SK-N-MC (cell line): ENCODE data around the gene DAO.

Experiments used
- DNase-seq: peaks from one replicate; pipeline ENCODE4 v3.0.0-alpha.2; 2011; ENCODE audit warnings: low read depth, low spot score
- H3K27ac ChIP-seq: fragments of 200-600 bp; sonication (generic); 2 replicates; pipeline ENCODE4 v1.5.1; 2016; ENCODE audit warnings: mixed run types
- H3K36me3 ChIP-seq: fragments of 200-600 bp; sonication (generic); 2 replicates; pipeline ENCODE4 v1.6.1; 2017; ENCODE audit warnings: antibody characterized with exemption, low read length, mixed read lengths; ENCODE audit not compliant: insufficient read depth
- H3K4me3 ChIP-seq: fragments of 200-600 bp; sonication (generic); 2 replicates; pipeline ENCODE4 v1.5.1; 2016
- H3K9ac ChIP-seq: fragments of 200-600 bp; sonication (generic); 2 replicates; pipeline ENCODE4 v1.8.0; 2017; ENCODE audit warnings: mixed run types, mixed read lengths; ENCODE audit not compliant: insufficient read length
- H3K9me3 ChIP-seq: fragments of 200-600 bp; sonication (generic); 2 replicates; pipeline ENCODE4 v1.6.1; 2017; ENCODE audit warnings: low read depth, mild to moderate bottlenecking, antibody characterized with exemption, low read length, moderate library complexity, mixed read lengths
- EZH2 ChIP-seq: fragments of 200-600 bp; sonication (generic); IDR thresholded peaks from one replicate; pipeline ENCODE4 v1.6.1; 2017; ENCODE audit warnings: antibody characterized with exemption
- FOXP2 ChIP-seq: optimal IDR thresholded peaks from 2 replicates; pipeline ENCODE3; 2011; ENCODE audit warnings: mild to moderate bottlenecking, moderate library complexity; ENCODE audit not compliant: insufficient read depth; ENCODE audit errors: extremely low read length, control extremely low read depth
- POLR2AphosphoS5 ChIP-seq: IDR thresholded peaks from 2 replicates; pipeline ENCODE4 v1.6.1; 2012; ENCODE audit warnings: mild to moderate bottlenecking, low read depth, low read length, borderline replicate concordance

DAO gene

DNA sequence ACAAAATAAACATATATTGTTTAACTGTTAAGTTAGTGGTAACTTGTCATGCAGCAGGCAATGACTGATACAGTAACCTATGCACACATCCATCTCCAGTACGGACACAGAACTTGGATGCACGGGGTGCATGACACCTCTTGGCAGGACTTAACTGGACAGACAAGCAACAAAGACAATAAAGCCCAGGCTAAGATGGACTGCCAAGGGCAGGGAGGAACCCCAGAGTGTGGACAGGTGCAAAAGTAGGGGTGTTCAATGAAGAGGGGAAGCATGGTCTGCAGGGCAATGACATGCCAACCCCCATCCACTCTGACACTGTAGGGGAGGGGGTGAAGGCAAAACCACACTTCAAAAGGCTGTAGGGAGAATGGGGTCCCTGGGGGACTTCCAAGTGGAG lies 34.2 kb upstream of the DAO start:
- Histone ChIP-seq H3K9ac (no peak overlapping the region), H3K27ac (no peak overlapping the region), H3K36me3 (peaks cover 64% of the 10 kb centered on the region), H3K4me3 (no peak overlapping the region), H3K9me3 (no peaks in the 10 kb centered on the region)
- TF ChIP-seq POLR2AphosphoS5 (no peak), FOXP2 (no peak), EZH2 (no peak)
- no peak for DNase-seq

DNA sequence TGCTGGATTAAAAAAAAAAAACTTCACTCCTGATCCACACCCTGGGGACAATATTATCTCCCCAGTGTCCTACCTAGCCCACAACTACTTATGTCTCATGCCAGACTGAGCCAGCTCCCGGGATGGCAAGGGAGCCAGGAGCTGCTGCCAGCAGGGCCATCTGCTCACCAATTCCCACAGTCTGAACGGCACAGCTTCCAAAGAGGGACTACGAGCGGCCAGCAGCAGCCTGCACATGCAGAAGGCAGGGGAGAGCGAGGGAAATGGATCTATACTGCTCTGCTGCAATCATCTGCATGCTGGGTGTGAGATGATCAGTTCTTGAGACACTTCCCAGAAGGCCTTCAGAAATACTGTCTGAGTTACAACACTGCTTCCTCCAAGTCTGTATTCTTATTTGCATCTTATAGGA lies 33.6 kb upstream of the DAO start:
- Histone ChIP-seq H3K36me3 (peaks cover 65% of the 10 kb centered on the region), H3K9me3 (no peaks in the 10 kb centered on the region), H3K9ac (no peak overlapping the region), H3K27ac (no peak overlapping the region), H3K4me3 (no peak overlapping the region)
- no peak for DNase-seq
- TF ChIP-seq EZH2 (no peak), FOXP2 (no peak), POLR2AphosphoS5 (no peak)

DNA sequence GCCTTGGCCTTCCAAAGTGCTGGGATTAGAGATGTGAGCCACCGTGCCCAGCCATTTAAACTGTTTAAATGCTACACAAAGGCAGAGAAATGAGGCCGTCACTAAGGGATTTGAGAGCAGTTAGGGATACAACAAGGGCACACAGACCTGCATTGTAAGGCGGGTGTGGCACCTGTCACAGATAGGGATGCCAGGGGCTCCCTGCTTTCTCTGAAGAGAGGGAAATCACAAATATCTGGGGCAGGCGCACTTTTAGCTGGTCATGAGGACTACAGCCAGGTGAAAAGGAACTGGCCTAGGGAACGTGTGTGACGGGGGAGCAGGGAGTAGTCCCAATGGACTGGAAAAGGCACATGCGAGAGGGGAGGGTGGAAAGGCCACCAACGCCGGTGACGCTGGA lies 32.2 kb upstream of the DAO start:
- no peak for TF ChIP-seq POLR2AphosphoS5
- TF ChIP-seq FOXP2 = no peak
- TF ChIP-seq EZH2 = no peak
- H3K27ac ChIP-seq = no peak overlapping the region
- H3K9me3 ChIP-seq = no peaks in the 10 kb centered on the region
- no peak overlapping the region for H3K4me3 ChIP-seq
- H3K9ac ChIP-seq = no peak overlapping the region
- H3K36me3 ChIP-seq = peaks cover 72% of the 10 kb centered on the region
- DNase-seq = no peak

DNA sequence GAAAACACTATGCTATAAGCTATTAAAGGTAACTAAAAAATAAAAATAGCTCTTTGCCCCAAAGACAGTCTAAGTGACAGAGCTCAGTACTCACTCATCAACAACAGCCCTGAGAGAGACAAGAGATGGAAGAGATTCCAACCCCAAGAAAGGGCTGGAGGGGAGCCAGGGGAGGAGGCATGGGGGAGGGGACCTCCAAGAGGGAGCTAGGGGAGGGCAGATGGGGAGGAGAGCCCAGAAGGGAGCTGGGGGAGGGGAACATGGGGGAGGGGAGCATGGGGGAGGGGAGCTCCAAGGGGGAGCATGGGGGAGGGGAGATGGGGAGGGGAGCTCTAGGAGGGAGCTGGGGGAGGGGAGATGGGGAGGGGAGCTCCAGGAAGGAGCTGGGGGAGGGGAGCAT lies 30.2 kb upstream of the DAO start:
- Histone ChIP-seq H3K27ac (no peak overlapping the region), H3K4me3 (no peak overlapping the region), H3K9me3 (no peaks in the 10 kb centered on the region), H3K9ac (no peak overlapping the region), H3K36me3 (peaks cover 61% of the 10 kb centered on the region)
- no peak for TF ChIP-seq POLR2AphosphoS5
- no peak for TF ChIP-seq EZH2
- no peak for DNase-seq

DNA sequence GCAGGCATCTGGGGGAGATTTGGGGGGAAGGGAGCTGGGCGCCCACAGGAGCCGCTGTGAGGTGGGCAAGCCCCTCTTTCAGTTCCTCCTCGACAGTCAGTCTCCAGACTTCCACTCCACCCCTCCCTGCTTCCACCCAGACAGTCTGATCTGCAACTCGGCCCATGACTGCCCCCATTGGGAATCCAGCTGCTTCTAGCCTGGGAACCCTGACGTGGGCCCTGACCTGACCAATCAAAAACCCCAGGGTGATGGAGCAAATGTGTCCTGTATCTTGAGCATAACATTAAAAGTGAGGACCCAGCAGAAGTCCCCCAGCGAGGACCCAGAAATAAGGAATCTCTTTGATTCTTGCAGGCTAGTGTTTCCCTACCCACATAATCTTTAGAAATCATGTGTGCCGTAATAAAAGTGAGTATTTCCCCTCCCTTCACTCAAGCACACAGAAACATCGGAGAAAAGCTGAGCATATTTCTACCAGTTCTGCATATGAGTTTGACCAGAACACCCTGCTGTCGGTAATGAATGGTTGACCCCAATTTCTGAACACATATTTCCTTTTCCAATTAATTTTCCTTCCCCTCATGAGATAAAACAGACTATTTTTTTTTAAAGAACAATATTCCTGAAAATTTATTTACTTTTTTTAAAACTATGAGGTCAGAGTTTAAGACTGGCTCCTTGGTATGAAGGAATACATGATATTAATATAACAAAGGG lies 28.9 kb upstream of the DAO start:
- no peaks in the 10 kb centered on the region for H3K9me3 ChIP-seq
- H3K4me3 ChIP-seq = peak overlapping the region; percentile 26; the same call in 1 of the 2 replicates
- H3K27ac ChIP-seq = peak overlapping the region; percentile 82
- DNase-seq = no peak
- H3K9ac ChIP-seq = no peak overlapping the region
- H3K36me3 ChIP-seq = peaks cover 60% of the 10 kb centered on the region
- TF ChIP-seq POLR2AphosphoS5 (no peak), EZH2 (no peak), FOXP2 (no peak)

DNA sequence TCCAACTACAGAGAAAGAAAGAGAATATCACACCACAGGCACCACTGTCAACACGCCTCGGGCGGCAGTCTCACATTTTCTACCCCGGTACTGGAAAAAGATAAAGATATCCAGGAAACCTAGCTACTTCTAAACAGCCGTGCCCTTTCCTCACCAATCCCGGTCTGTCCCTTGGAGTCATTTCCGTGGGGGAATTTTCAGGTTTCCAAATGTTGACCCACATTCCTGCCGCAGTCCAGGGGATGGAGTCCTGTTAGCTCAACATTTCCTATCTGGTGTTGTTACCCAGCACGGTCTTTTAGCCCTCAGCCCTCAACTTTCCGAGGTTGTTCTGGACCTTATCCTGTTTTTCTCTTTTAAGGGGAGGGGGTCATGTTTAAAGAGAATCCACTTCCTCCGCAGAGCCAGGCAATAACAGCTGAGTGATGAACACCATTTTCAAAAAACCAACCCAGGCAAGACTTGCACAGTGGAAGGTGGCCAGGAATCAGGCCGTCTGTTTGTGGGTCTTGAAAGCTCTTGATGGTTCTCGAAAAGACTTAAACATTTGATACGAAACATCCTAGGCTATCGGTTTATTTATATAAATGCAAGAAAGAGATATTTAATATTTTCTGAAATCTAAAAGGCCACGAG lies 27.1 kb upstream of the DAO start:
- no peak for DNase-seq
- peak overlapping the region; percentile 82 for H3K27ac ChIP-seq
- peak overlapping the region; percentile 44 for H3K4me3 ChIP-seq
- TF ChIP-seq POLR2AphosphoS5 = no peak
- TF ChIP-seq EZH2 = no peak
- TF ChIP-seq FOXP2 = no peak
- peaks cover 43% of the 10 kb centered on the region for H3K36me3 ChIP-seq
- H3K9me3 ChIP-seq = no peaks in the 10 kb centered on the region
- peak overlapping the region; percentile 26 for H3K9ac ChIP-seq

DNA sequence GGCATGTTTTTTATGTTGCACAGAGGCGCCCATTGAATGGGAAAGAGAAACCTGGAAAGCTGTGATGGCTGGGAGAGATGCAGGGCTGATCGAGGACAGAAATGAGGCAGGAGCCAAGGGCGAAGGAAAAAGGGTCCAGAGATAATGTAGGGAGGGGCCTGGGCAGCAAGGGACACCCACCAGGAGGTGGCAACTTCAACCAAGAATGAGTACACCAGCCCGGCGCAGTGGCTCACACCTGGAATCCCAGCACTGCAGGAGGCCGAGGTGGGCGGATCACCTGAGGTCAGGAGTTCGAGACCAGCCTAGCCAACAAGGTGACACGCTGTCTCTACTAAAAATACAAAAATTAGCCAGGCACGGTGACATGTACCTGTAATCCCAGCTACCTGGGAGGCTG lies 26.5 kb upstream of the DAO start:
- H3K9ac ChIP-seq = no peak overlapping the region
- no peak for DNase-seq

DNA sequence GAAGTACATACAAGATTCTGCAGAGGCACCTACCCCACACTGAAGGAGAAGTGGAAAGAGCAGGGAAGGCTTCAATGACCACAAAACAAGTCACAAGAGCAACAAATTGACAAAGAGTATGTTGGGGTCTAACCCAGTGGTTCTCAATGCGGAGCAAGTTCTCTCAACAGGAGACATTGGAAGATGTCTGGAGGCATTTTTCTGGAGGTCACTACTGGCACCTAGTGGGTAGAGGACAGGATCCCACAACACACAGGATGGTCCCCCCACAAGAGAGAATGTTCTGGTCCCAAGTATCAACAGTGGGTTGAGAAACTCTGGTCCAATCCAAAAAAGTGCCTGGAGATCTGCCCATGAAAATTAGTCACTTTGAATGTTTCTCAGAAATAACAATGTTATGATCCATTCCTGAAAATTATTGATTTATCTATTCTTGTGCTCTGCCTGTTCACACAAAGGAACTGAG lies 25.9 kb upstream of the DAO start:
- Histone ChIP-seq H3K9ac (peak overlapping the region; percentile 2), H3K9me3 (no peaks in the 10 kb centered on the region), H3K4me3 (no peak overlapping the region), H3K36me3 (peaks cover 30% of the 10 kb centered on the region), H3K27ac (peak overlapping the region; percentile 29)
- DNase-seq = no peak
- TF ChIP-seq EZH2 (no peak), POLR2AphosphoS5 (no peak), FOXP2 (no peak)

More for the DNA sequence above, 26.5 kb upstream of the DAO start:
- peaks cover 36% of the 10 kb centered on the region for H3K36me3 ChIP-seq
- no peak for TF ChIP-seq FOXP2
- no peak for TF ChIP-seq POLR2AphosphoS5
- TF ChIP-seq EZH2 = no peak
- H3K9me3 ChIP-seq = no peaks in the 10 kb centered on the region
- H3K27ac ChIP-seq = peak overlapping the region; percentile 82
- H3K4me3 ChIP-seq = peak overlapping the region; percentile 44; the same call in 1 of the 2 replicates
